Small intestine (tissue), 7 donors: ENCODE measurements around the gene RXFP4. TPM values are rescaled to one million over a fixed set of nuclear protein-coding genes. Genes with fewer than 3 reads are reported as not detected.

Source experiments
- DNase-seq, 2 donors: peaks; one replicate each; pipeline versions ENCODE4 v3.0.0 to v3.0.0-alpha.2; 2013
- FAIRE-seq: peaks from 2 replicates; lab custom pipeline; 2012; peaks lifted over from hg19 to GRCh38; lab: Jason Lieb, UNC
- H3K27ac ChIP-seq, 3 donors: one replicate each; pipeline ENCODE4 v1.5.1; 2013; ENCODE audit warnings: low read length in 2 of 3, mild to moderate bottlenecking in 2 of 3, control low read depth in 1 of 3, inconsistent platforms in 1 of 3, low read depth in 1 of 3, moderate library complexity in 1 of 3
- H3K27me3 ChIP-seq, 3 donors: one replicate each; pipeline ENCODE4 v1.6.1; 2013; ENCODE audit warnings: low read length in 3 of 3, inconsistent platforms in 1 of 3; ENCODE audit not compliant: control insufficient read depth in 3 of 3, insufficient read depth in 3 of 3
- H3K36me3 ChIP-seq, 3 donors: one replicate each; pipeline ENCODE4 v1.6.1; 2013; ENCODE audit warnings: low read length in 3 of 3, inconsistent platforms in 1 of 3, low read depth in 1 of 3, mild to moderate bottlenecking in 1 of 3, moderate library complexity in 1 of 3; ENCODE audit not compliant: control insufficient read depth in 3 of 3, insufficient read depth in 2 of 3
- H3K4me1 ChIP-seq, 3 donors: one replicate each; pipeline ENCODE4 v1.6.1; 2013; ENCODE audit warnings: low read length in 2 of 3, inconsistent platforms in 1 of 3, low read depth in 1 of 3, mild to moderate bottlenecking in 1 of 3, moderate library complexity in 1 of 3; ENCODE audit not compliant: control insufficient read depth in 3 of 3, insufficient read depth in 2 of 3
- H3K4me3 ChIP-seq, 3 donors: one replicate each; pipeline ENCODE4 v1.5.1; 2013; ENCODE audit warnings: low read length in 3 of 3, control low read depth in 1 of 3, inconsistent platforms in 1 of 3, low read depth in 1 of 3, mild to moderate bottlenecking in 1 of 3, moderate library complexity in 1 of 3
- H3K9me3 ChIP-seq, 2 donors: one replicate each; pipeline ENCODE4 v1.6.1; 2013; ENCODE audit warnings: low read depth in 1 of 2, low read length in 1 of 2; ENCODE audit not compliant: control insufficient read depth in 2 of 2, insufficient read depth in 1 of 2
- WGBS, 3 donors: extraction: QIAGEN DNeasy Blood & Tissue Kit; methylation state at CpG; one replicate each; pipeline ENCODE4 v1.1.7; 2013; 5-methylcytosine and 5-hydroxymethylcytosine counted together
- polyA plus RNA-seq, 4 donors: library from polyadenylated mRNA; stranded (reverse) in 3 of 4; unstranded in 1 of 4; fragments of 200-250 nt in 3 of 4; fragments of 120-200 nt in 1 of 4; gene quantifications; one replicate each; pipeline versions ENCODE4 v1.2.1 to v1.2.3, GENCODE V29; 2013
- donor health status: healthy with polysubstance abuse.
- donor health status: control.
- donor health status: control.
- donor health status: Bipolar disorder and iron deficiency.
- donor health status: healthy.

Gene RXFP4
- polyA plus RNA-seq, 4 donors: 0.82 to 1.5 (median 1.3) TPM; not detected in 1

- Histone ChIP-seq H3K36me3 (peaks cover 4 to 24% (median 5%) of the 10 kb centered on the region in 3 donors), H3K27ac (peak overlapping the region; percentile 86 to 95 (median 95)), H3K27me3 (no peaks in the 10 kb centered on the region), H3K9me3 (no peaks in the 10 kb centered on the region), H3K4me3 (peak overlapping the region in 1 of 3 donors; percentile 60), H3K4me1 (peaks cover 0 to 54% (median 9%) of the 10 kb centered on the region in 3 donors)
- FAIRE-seq: no peak
- DNase-seq: peak; percentile 58 to 91
- WGBS, 3 donors: 19 to 62% (median 41%) methylated on average over 11 of the region's 11 CpGs
Observed at GRCh38 chr1:155942578-155943141, 1.2 kb downstream of the RXFP4 start.

DNA sequence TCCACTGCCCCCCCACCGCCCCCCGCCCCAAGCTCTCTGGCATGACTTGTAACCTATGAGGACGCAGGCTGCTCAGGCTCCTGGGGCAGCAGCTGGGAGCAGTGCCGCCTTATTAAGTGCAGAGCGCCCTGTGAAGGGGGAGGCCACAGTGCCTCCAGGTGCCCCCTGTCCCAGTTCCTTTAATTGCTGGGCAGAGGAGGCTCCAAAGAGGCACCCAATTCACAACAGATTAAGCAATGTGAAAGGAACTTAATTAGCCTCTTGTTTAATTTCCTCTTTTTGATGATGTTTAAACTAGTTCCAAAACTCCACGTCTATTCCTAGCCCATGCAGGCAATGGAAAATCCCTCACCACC is 3.0 kb downstream of the RXFP4 start:
- Histone ChIP-seq H3K4me3 (no peak overlapping the region), H3K27me3 (no peaks in the 10 kb centered on the region), H3K4me1 (peaks cover 0 to 54% (median 9%) of the 10 kb centered on the region in 3 donors), H3K36me3 (peaks cover 7 to 39% (median 10%) of the 10 kb centered on the region in 3 donors), H3K9me3 (no peaks in the 10 kb centered on the region), H3K27ac (peak overlapping the region in 1 of 3 donors; percentile 11)
- FAIRE-seq (no peak), DNase-seq (no peak)
- 14 to 35% (median 32%) methylated on average over 6 of the region's 6 CpGs for WGBS, 3 donors

- H3K9me3 ChIP-seq: no peaks in the 10 kb centered on the region
- no peak overlapping the region for H3K4me3 ChIP-seq
- H3K4me1 ChIP-seq: peaks cover 0 to 38% (median 5%) of the 10 kb centered on the region in 3 donors
- 72 to 84% (median 78%) methylated on average over 8 of the region's 8 CpGs for WGBS, 3 donors
- no peak for DNase-seq
- peak overlapping the region in 2 of 3 donors; percentile 56 to 58 for H3K27ac ChIP-seq
- FAIRE-seq: no peak
- peaks cover 19 to 62% (median 28%) of the 10 kb centered on the region in 3 donors for H3K36me3 ChIP-seq
- no peaks in the 10 kb centered on the region for H3K27me3 ChIP-seq
Observed at GRCh38 chr1:155946633-155947219, 5.3 kb downstream of the RXFP4 start.

- H3K27me3 ChIP-seq: no peaks in the 10 kb centered on the region
- H3K36me3 ChIP-seq: peaks cover 23 to 67% (median 33%) of the 10 kb centered on the region in 3 donors
- no peaks in the 10 kb centered on the region for H3K9me3 ChIP-seq
- FAIRE-seq: no peak
- no peak overlapping the region for H3K4me3 ChIP-seq
- DNase-seq: no peak
- peak overlapping the region in 2 of 3 donors; percentile 12 for H3K27ac ChIP-seq
- 77 to 78% (median 77%) methylated on average over 4 of the region's 4 CpGs for WGBS, 3 donors
- H3K4me1 ChIP-seq: peaks cover 0 to 32% (median 5%) of the 10 kb centered on the region in 3 donors
Observed at GRCh38 chr1:155947292-155947691, 5.9 kb downstream of the RXFP4 start.

- H3K36me3 ChIP-seq: peaks cover 27 to 72% (median 34%) of the 10 kb centered on the region in 3 donors
- no peaks in the 10 kb centered on the region for H3K9me3 ChIP-seq
- 94 to 96% (median 95%) methylated on average over 8 of the region's 8 CpGs for WGBS, 3 donors
- DNase-seq: no peak
- no peak overlapping the region for H3K27ac ChIP-seq
- no peak overlapping the region for H3K4me3 ChIP-seq
- H3K4me1 ChIP-seq: peaks cover 0 to 28% (median 5%) of the 10 kb centered on the region in 3 donors
- H3K27me3 ChIP-seq: no peaks in the 10 kb centered on the region
- no peak for FAIRE-seq
Observed at GRCh38 chr1:155947741-155948140, 6.3 kb downstream of the RXFP4 start.

DNA sequence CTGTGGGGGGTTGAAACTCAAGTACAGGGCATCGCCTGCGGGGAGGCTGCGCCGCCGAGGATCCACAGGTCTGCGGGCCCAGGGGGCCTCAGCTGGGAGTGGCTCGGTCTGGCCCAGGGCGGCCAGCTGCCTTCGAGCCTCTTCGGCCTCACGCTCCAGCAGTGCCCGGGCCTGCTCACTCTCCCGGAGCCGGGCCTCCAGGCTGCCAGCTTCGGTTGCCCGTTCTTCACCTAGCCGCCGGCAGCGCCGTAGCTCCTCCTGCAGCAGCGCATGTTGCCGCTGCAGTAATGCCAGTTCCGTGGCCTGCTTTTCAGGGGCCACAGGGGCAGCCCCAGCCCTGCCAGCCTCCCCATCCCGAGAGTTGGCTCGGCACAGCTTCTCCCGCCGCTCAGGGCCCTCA is 9.4 kb downstream of the RXFP4 start:
- no peak for FAIRE-seq
- H3K9me3 ChIP-seq: no peaks in the 10 kb centered on the region
- H3K27ac ChIP-seq: no peak overlapping the region
- no peaks in the 10 kb centered on the region for H3K27me3 ChIP-seq
- H3K4me3 ChIP-seq: no peak overlapping the region
- H3K4me1 ChIP-seq: peaks cover 0 to 3% (median 0%) of the 10 kb centered on the region in 3 donors
- WGBS, 3 donors: 94 to 96% (median 95%) methylated on average over 18 to 27 of the region's 27 CpGs
- DNase-seq: no peak
- H3K36me3 ChIP-seq: peaks cover 30 to 90% (median 34%) of the 10 kb centered on the region in 3 donors

DNA sequence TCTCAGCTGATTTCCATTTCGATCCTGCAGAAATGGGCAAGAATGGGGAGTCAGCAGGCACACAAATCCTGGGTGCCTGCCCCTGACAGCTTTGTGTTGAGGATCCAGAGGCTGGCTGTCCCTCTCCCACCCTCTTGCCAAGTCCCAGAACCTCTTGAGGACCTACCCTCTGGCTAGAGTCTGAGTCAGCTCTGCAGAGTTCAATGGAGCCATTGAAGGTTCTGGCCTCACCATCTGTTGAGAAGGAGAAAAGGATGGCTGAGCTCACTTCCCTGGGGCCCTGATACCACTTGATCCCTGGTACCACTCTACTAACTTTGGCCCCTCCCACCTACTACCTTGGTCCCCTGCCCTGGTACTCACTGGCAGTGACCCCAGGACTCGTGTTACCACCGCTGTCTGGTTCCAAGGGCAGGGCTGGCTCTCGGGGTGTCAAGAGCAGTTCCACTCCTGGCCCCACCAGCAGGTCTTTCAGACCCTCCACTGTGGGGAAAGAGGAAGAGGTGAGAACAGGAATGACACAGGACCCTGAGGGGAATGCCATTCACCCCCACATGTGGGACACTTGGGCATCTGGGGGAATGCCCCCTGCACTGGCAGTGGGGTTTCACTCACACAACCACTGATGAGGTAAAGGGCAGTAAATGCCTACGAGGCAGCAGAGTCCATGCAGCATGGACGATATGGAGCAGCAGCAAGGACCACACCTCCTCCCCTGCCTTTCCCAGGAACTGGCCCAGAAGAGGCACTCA is 10.5 kb downstream of the RXFP4 start:
- Histone ChIP-seq H3K9me3 (no peaks in the 10 kb centered on the region), H3K4me1 (no peaks in the 10 kb centered on the region), H3K4me3 (no peak overlapping the region), H3K36me3 (peaks cover 30 to 89% (median 30%) of the 10 kb centered on the region in 3 donors), H3K27me3 (no peaks in the 10 kb centered on the region), H3K27ac (no peak overlapping the region)
- FAIRE-seq: no peak
- no peak for DNase-seq
- 78 to 86% (median 84%) methylated on average over 6 of the region's 6 CpGs for WGBS, 3 donors

- FAIRE-seq: no peak
- H3K4me3 ChIP-seq: no peak overlapping the region
- H3K4me1 ChIP-seq: no peaks in the 10 kb centered on the region
- H3K27ac ChIP-seq: no peak overlapping the region
- no peaks in the 10 kb centered on the region for H3K27me3 ChIP-seq
- H3K9me3 ChIP-seq: no peaks in the 10 kb centered on the region
- no peak for DNase-seq
- 93 to 94% (median 93%) methylated on average over 13 of the region's 13 CpGs for WGBS, 3 donors
- peaks cover 31 to 86% (median 32%) of the 10 kb centered on the region in 3 donors for H3K36me3 ChIP-seq
Observed at GRCh38 chr1:155952505-155952890, 11.1 kb downstream of the RXFP4 start.
